Kidney epithelial cell (primary cell): ENCODE data around the gene FAF1. TPM values are rescaled to one million over a fixed set of nuclear protein-coding genes. Genes with fewer than 3 reads are reported as not detected.

Experiments
- DNase-seq: peaks from one replicate; pipeline ENCODE4 v3.0.0-alpha.2; 2010; ENCODE audit warnings: low read depth
- H3K27me3 ChIP-seq: 2 replicates; pipeline ENCODE4 v1.6.0; 2011; ENCODE audit warnings: low read length; ENCODE audit not compliant: control insufficient read depth, insufficient read depth
- H3K36me3 ChIP-seq: 2 replicates; pipeline ENCODE4 v1.5.1; 2011; ENCODE audit warnings: low read length; ENCODE audit not compliant: control insufficient read depth, insufficient read depth
- H3K4me3 ChIP-seq: 2 replicates; pipeline ENCODE4 v1.5.1; 2011; ENCODE audit warnings: low read depth, mild to moderate bottlenecking, control low read depth, low read length
- total RNA-seq: library from RNA; depleted of rRNA; stranded (reverse); fragments of >200 nt; gene quantifications from 2 replicates; pipeline ENCODE4 v1.2.3, GENCODE V29; 2015
- TF ChIP-seq, protein P1 (sequence below): IDR thresholded peaks from 2 replicates; pipeline ENCODE4 v1.5.1; 2011; ENCODE audit warnings: mild to moderate bottlenecking, moderate library complexity, low read length, control low read depth, inconsistent platforms; ENCODE audit not compliant: insufficient read depth, poor library complexity, severe bottlenecking

The FAF1 gene
- total RNA-seq, 1 donor from 2014 or later = 57.8 TPM

GRCh38 chr1:50699795-50700194 is 260.3 kb downstream of the FAF1 start:
- Histone ChIP-seq H3K27me3 (no peaks in the 10 kb centered on the region), H3K4me3 (no peak overlapping the region), H3K36me3 (no peaks in the 10 kb centered on the region)
- TF ChIP-seq, protein P1, sequence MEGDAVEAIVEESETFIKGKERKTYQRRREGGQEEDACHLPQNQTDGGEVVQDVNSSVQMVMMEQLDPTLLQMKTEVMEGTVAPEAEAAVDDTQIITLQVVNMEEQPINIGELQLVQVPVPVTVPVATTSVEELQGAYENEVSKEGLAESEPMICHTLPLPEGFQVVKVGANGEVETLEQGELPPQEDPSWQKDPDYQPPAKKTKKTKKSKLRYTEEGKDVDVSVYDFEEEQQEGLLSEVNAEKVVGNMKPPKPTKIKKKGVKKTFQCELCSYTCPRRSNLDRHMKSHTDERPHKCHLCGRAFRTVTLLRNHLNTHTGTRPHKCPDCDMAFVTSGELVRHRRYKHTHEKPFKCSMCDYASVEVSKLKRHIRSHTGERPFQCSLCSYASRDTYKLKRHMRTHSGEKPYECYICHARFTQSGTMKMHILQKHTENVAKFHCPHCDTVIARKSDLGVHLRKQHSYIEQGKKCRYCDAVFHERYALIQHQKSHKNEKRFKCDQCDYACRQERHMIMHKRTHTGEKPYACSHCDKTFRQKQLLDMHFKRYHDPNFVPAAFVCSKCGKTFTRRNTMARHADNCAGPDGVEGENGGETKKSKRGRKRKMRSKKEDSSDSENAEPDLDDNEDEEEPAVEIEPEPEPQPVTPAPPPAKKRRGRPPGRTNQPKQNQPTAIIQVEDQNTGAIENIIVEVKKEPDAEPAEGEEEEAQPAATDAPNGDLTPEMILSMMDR = no peak
- no peak for DNase-seq

DNA sequence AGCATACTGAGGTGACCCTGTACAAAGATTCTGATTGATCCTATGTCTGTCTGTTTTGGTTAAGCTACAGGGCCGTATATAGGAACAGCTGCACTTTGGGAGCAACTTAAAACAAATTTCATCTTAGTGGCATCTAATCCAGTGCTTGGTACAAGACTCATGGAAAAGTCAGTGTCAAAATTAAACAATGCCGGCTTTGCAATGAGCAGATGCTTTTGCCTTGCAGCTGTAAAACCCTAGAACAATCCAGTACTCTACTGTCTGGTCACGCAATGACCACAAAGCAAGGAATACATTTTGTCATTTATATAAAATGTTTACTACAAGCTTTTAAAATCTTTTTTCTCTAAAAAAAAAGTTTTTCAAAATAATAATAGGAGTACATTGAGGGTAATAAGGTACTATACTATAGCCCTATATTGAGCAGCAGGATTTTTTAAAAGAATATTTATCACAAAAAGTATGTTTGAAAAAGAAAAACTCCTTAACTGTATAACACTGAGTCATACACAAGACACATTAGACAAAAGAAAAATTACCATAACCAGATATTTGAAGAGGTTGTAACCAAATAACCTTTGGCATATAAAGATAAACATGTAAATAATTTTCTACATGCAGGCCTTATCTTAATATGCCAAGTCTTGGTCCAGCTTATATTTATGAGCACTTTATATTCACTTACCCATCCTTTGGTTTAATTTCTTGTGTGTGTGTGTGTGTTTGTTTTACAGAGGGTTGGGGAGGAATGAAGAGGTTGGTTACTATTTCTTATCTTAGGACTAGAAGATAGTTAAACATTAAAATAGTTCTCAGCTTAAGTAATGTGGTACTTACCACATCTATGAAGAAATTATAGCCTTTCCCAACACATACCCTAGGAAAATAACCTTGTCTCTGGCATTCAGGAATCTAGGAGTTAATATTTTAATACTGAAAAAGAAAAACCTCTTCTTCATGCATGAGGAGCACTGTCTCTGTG is 262.3 kb downstream of the FAF1 start:
- H3K36me3 ChIP-seq = no peaks in the 10 kb centered on the region
- peak; percentile 55 for DNase-seq
- no peaks in the 10 kb centered on the region for H3K27me3 ChIP-seq
- TF ChIP-seq, protein P1 = no peak
- H3K4me3 ChIP-seq = no peak overlapping the region

GRCh38 chr1:50693829-50694228 is 266.2 kb downstream of the FAF1 start:
- H3K4me3 ChIP-seq = no peak overlapping the region
- TF ChIP-seq, protein P1 = no peak
- H3K36me3 ChIP-seq = no peaks in the 10 kb centered on the region
- H3K27me3 ChIP-seq = no peaks in the 10 kb centered on the region
- no peak for DNase-seq

DNA sequence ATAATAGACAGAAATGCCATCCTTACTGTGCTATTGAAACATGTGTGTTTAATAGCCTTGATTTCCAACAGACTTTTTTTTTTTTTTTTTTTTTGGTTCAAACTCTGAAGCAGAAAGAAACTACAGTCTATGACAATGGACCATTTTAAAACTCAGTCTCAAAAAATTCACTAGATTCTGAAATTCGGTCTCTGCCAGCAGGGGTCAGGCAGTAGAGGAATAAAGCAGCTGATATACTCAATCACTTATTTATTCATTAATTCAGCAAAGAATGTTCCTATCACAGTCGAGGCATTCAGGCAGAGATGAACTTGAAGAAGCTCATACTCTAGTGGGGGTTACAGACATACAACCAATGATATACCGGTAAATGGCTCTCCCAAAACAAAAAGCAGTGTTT is 275.9 kb downstream of the FAF1 start:
- TF ChIP-seq, protein P1 = no peak
- Histone ChIP-seq H3K27me3 (no peaks in the 10 kb centered on the region), H3K36me3 (no peaks in the 10 kb centered on the region), H3K4me3 (no peak overlapping the region)
- DNase-seq = no peak

- Histone ChIP-seq H3K27me3 (no peaks in the 10 kb centered on the region), H3K4me3 (no peak overlapping the region), H3K36me3 (no peaks in the 10 kb centered on the region)
- DNase-seq = no peak
- TF ChIP-seq, protein P1 = no peak
Measured at GRCh38 chr1:50681931-50682330, 278.1 kb downstream of the FAF1 start.
